HCT116 (cell line): ENCODE measurements around the gene LY86. TPM values are rescaled to one million over a fixed set of nuclear protein-coding genes. Genes with fewer than 3 reads are reported as not detected.

Experiments used
- ATAC-seq: fragments of 200-7000 bp; cut with Tn5 transposase; 2 replicates; pipeline ENCODE4 v1.9.1; 2020; ENCODE audit warnings: mild to moderate bottlenecking, moderate library complexity
- BruUV-seq: library from RNA; stranded (reverse); fragments of 400-500 nt; replicated peaks from 2 replicates; lab custom pipeline; 2021; lab: Mats Ljungman, UMichigan
- CTCF ChIA-PET: fragments of 300-600 bp; sonication (Branson Sonifier 250); formaldehyde crosslinking; loops from one replicate; lab custom pipeline; 2021; ENCODE audit warnings: antibody characterized with exemption; lab: Charles Lee
- POLR2A ChIA-PET: fragments of 300-600, 350-600 bp; sonication (Branson Sonifier 250); formaldehyde crosslinking; loops from one replicate; lab custom pipeline; 2021; ENCODE audit warnings: antibody characterized with exemption; lab: Charles Lee
- RAD21 ChIA-PET, 2 experiments: fragments of 300-600 bp; sonication (Branson Sonifier 250); formaldehyde crosslinking; loops; one replicate each; lab custom pipeline; 2023; ENCODE audit warnings: low total read pairs in 2 of 2; ENCODE audit not compliant: uncharacterized antibody in 2 of 2, unreplicated experiment in 2 of 2, low non-redundant PET in 1 of 2; lab: Charles Lee
- DNase-seq: peaks from one replicate; pipeline ENCODE4 v3.0.0-alpha.2; 2010; ENCODE audit warnings: low read depth, low spot score
- H2AFZ ChIP-seq: fragments of 200-600 bp; shearing (Covaris generic), sonication (generic); 2 replicates; pipeline ENCODE4 v1.6.1; 2017; ENCODE audit warnings: low read depth, mixed run types, mixed read lengths, antibody characterized with exemption, low read length; ENCODE audit not compliant: poor library complexity, severe bottlenecking
- H3K27ac ChIP-seq: 2 replicates; pipeline ENCODE4 v1.5.1; 2012; ENCODE audit warnings: low read depth, low read length
- H3K27me3 ChIP-seq: fragments of 200-600 bp; sonication (generic); 2 replicates; pipeline ENCODE4 v1.6.1; 2016; ENCODE audit warnings: mixed run types, low read length, mixed read lengths; ENCODE audit not compliant: insufficient read depth
- H3K36me3 ChIP-seq, 2 experiments: fragments of 200-500 bp in 1 of 2; fragments of 200-600 bp in 1 of 2; sonication (Bioruptor generic) in 1 of 2; sonication (generic) in 1 of 2; 2 replicates each; pipeline versions ENCODE4 v1.5.1 to v1.6.1; 2014 to 2016; ENCODE audit warnings: low read length in 2 of 2, inconsistent platforms in 1 of 2, mixed read lengths in 1 of 2, mixed run types in 1 of 2; ENCODE audit not compliant: insufficient read depth in 2 of 2, control insufficient read depth in 1 of 2
- H3K4me1 ChIP-seq, 2 experiments: fragments of 200-600 bp in 1 of 2; sonication (generic) in 1 of 2; 2 replicates each; pipeline versions ENCODE4 v1.5.1 to v1.6.1; 2012 to 2017; ENCODE audit warnings: low read length in 2 of 2, inconsistent platforms in 1 of 2, mild to moderate bottlenecking in 1 of 2, mixed read lengths in 1 of 2, mixed run types in 1 of 2, moderate library complexity in 1 of 2; ENCODE audit not compliant: insufficient read depth in 2 of 2, control insufficient read depth in 1 of 2
- H3K4me2 ChIP-seq: fragments of 200-600 bp; sonication (generic); 2 replicates; pipeline ENCODE4 v1.6.1; 2017; ENCODE audit warnings: mixed run types, low read length, mixed read lengths
- H3K4me3 ChIP-seq, 2 experiments: fragments of 200-600 bp in 1 of 2; sonication (generic) in 1 of 2; replicated peaks in 1 of 2; 2 replicates each; pipeline ENCODE4 v1.5.1; 2011 to 2016; ENCODE audit warnings: low read length in 2 of 2, control low read depth in 1 of 2, low read depth in 1 of 2, mild to moderate bottlenecking in 1 of 2, mixed read lengths in 1 of 2, mixed run types in 1 of 2
- H3K79me2 ChIP-seq: fragments of 200-600 bp; sonication (generic); 2 replicates; pipeline ENCODE4 v1.6.1; 2017; ENCODE audit warnings: mild to moderate bottlenecking, mixed run types, low read length, moderate library complexity, mixed read lengths; ENCODE audit not compliant: insufficient read depth
- H3K9ac ChIP-seq: fragments of 200-600 bp; sonication (generic); 2 replicates; pipeline ENCODE4 v1.6.1; 2016; ENCODE audit warnings: low read length, mixed read lengths
- H3K9me2 ChIP-seq: fragments of 200-600 bp; sonication (generic), shearing (Covaris generic); 2 replicates; pipeline ENCODE4 v1.6.1; 2017; ENCODE audit warnings: mixed run types, mild to moderate bottlenecking, moderate library complexity; ENCODE audit not compliant: insufficient read depth
- H3K9me3 ChIP-seq, 2 experiments: fragments of 200-500 bp in 1 of 2; fragments of 200-600 bp in 1 of 2; sonication (Bioruptor generic) in 1 of 2; sonication (generic) in 1 of 2; 2 replicates each; pipeline ENCODE4 v1.6.1; 2014 to 2017; ENCODE audit warnings: low read length in 2 of 2, mixed read lengths in 2 of 2, inconsistent platforms in 1 of 2, low read depth in 1 of 2, mild to moderate bottlenecking in 1 of 2, mixed run types in 1 of 2, moderate library complexity in 1 of 2; ENCODE audit not compliant: control insufficient read depth in 1 of 2, insufficient read depth in 1 of 2
- H4K20me1 ChIP-seq: fragments of 200-600 bp; sonication (generic), shearing (Covaris generic); 2 replicates; pipeline ENCODE4 v1.6.1; 2017; ENCODE audit warnings: mixed run types, mild to moderate bottlenecking, moderate library complexity; ENCODE audit not compliant: insufficient read depth
- CBX3 ChIP-seq: IDR thresholded peaks from 2 replicates; pipeline ENCODE4 v1.6.1; 2012; ENCODE audit warnings: low read depth
- EGR1 ChIP-seq: IDR thresholded peaks from 2 replicates; pipeline ENCODE4 v1.6.1; 2012; ENCODE audit warnings: low read depth
- ELF1 ChIP-seq: IDR thresholded peaks from 2 replicates; pipeline ENCODE4 v1.6.1; 2012; ENCODE audit warnings: low read depth, borderline replicate concordance
- EZH2 ChIP-seq: fragments of 200-600 bp; sonication (generic); IDR thresholded peaks from 2 replicates; pipeline ENCODE4 v1.6.1; 2017; ENCODE audit warnings: antibody characterized with exemption, mixed run types
- FOSL1 ChIP-seq: IDR thresholded peaks from 2 replicates; pipeline ENCODE4 v1.6.1; 2012; ENCODE audit warnings: low read depth
- POLR2A ChIP-seq: IDR thresholded peaks from 2 replicates; pipeline ENCODE4 v1.7.0; 2011; ENCODE audit warnings: borderline replicate concordance; ENCODE audit not compliant: insufficient read depth, insufficient read length; ENCODE audit errors: extremely low read depth
- SIN3A ChIP-seq: IDR thresholded peaks from 2 replicates; pipeline ENCODE4 v1.6.1; 2012; ENCODE audit warnings: low read depth
- SP1 ChIP-seq: IDR thresholded peaks from 2 replicates; pipeline ENCODE4 v1.6.1; 2012; ENCODE audit warnings: low read depth
- TCF7L2 ChIP-seq: IDR thresholded peaks from 2 replicates; pipeline ENCODE4 v1.7.0; 2011; ENCODE audit warnings: borderline replicate concordance, inconsistent platforms; ENCODE audit not compliant: insufficient read depth, insufficient read length; ENCODE audit errors: extremely low read depth
- YY1 ChIP-seq: IDR thresholded peaks from 2 replicates; pipeline ENCODE4 v1.6.1; 2011; ENCODE audit warnings: low read length, low read depth, moderate library complexity, mild to moderate bottlenecking; ENCODE audit not compliant: insufficient replicate concordance; ENCODE audit errors: extremely low read depth
- ZFX ChIP-seq: fragments of 450-650 bp; IDR thresholded peaks from 2 replicates; pipeline ENCODE4 v1.6.1; 2017
- intact Hi-C: fragments of 100-400 bp; cut with micrococcal nuclease; formaldehyde crosslinking; loops from 2 replicates; pipeline ENCODE4 v1.10.0; 2022
- total RNA-seq: library from RNA; stranded (reverse); gene quantifications from one replicate; pipeline ENCODE4 v1.2.1, GENCODE V29; 2021; ENCODE audit not compliant: unreplicated experiment
- TF ChIP-seq, protein P1 (sequence below): IDR thresholded peaks from 2 replicates; pipeline ENCODE4 v1.6.1; 2012; ENCODE audit warnings: low read depth

The LY86 gene
- total RNA-seq, 1 experiment from 2014 or later = not detected

DNA sequence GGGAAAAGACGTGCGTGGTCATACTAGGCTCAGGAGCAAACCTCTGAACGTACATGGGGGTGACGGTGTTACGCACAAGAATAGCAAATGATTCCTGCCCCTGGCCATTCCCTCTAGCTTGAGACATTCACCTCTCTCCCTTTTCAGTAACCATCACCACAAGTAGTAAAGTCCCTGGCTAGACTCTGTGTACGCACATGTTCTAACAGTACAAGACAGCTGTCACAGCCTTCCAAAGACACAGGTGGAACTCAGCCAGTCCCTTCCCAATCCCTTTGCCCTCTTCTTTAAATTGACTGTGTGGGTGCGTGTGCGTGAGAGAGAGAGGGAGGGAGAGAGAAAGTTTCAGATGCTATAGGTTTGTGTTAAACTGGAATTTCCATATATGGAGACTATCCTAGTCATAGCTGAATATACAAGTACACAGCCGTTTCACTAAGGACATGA is 67.3 kb downstream of the LY86 start:
- Histone ChIP-seq H3K4me1 (no peaks in the 10 kb centered on the region), H3K4me3 (no peak overlapping the region), H3K79me2 (no peaks in the 10 kb centered on the region), H3K27me3 (peaks cover 3% of the 10 kb centered on the region; the same call in 1 of the 2 replicates), H3K9me3 (no peaks in the 10 kb centered on the region), H3K36me3 (no peaks in the 10 kb centered on the region), H3K9ac (no peak overlapping the region), H3K9me2 (no peaks in the 10 kb centered on the region), H2AFZ (no peak overlapping the region), H4K20me1 (no peaks in the 10 kb centered on the region), H3K27ac (no peak overlapping the region), H3K4me2 (no peak overlapping the region)
- ATAC-seq (no peak), DNase-seq (no peak)
- TF ChIP-seq SIN3A = no peak
- ChIA-PET RAD21 (no interaction called here), CTCF (no interaction called here), POLR2A (no interaction called here)
- intact Hi-C loops = no loop called here
- no TSS peak for BruUV-seq

- Histone ChIP-seq H3K9ac (no peak overlapping the region), H3K27ac (no peak overlapping the region), H3K9me2 (no peaks in the 10 kb centered on the region), H3K4me1 (no peaks in the 10 kb centered on the region), H4K20me1 (no peaks in the 10 kb centered on the region), H3K27me3 (peaks cover 3% of the 10 kb centered on the region; the same call in 1 of the 2 replicates), H3K79me2 (no peaks in the 10 kb centered on the region)
- intact Hi-C loops = no loop called here
- RAD21 ChIA-PET = no interaction called here
- POLR2A ChIA-PET = no interaction called here
- CTCF ChIA-PET = no interaction called here
- TF ChIP-seq ELF1 (no peak), SP1 (no peak), CBX3 (no peak), FOSL1 (no peak), YY1 (no peak), TCF7L2 (no peak), POLR2A (no peak), EGR1 (no peak), EZH2 (no peak), ZFX (no peak)
- TF ChIP-seq, protein P1, sequence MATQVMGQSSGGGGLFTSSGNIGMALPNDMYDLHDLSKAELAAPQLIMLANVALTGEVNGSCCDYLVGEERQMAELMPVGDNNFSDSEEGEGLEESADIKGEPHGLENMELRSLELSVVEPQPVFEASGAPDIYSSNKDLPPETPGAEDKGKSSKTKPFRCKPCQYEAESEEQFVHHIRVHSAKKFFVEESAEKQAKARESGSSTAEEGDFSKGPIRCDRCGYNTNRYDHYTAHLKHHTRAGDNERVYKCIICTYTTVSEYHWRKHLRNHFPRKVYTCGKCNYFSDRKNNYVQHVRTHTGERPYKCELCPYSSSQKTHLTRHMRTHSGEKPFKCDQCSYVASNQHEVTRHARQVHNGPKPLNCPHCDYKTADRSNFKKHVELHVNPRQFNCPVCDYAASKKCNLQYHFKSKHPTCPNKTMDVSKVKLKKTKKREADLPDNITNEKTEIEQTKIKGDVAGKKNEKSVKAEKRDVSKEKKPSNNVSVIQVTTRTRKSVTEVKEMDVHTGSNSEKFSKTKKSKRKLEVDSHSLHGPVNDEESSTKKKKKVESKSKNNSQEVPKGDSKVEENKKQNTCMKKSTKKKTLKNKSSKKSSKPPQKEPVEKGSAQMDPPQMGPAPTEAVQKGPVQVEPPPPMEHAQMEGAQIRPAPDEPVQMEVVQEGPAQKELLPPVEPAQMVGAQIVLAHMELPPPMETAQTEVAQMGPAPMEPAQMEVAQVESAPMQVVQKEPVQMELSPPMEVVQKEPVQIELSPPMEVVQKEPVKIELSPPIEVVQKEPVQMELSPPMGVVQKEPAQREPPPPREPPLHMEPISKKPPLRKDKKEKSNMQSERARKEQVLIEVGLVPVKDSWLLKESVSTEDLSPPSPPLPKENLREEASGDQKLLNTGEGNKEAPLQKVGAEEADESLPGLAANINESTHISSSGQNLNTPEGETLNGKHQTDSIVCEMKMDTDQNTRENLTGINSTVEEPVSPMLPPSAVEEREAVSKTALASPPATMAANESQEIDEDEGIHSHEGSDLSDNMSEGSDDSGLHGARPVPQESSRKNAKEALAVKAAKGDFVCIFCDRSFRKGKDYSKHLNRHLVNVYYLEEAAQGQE = no peak
- TF ChIP-seq, all 23 proteins: peak for 0
- Histone ChIP-seq H3K4me3 (no peak overlapping the region), H3K36me3 (no peaks in the 10 kb centered on the region), H3K4me2 (no peak overlapping the region), H2AFZ (no peak overlapping the region), H3K9me3 (no peaks in the 10 kb centered on the region)
- ATAC-seq = no peak
- BruUV-seq = no TSS peak
- DNase-seq = no peak
These were observed 67.8 kb downstream of the LY86 start for GRCh38 chr6:6656287-6656686.
